Erythroblast (primary cell): Measurements from ENCODE around the gene ARL6IP4.

Source experiments
- GATA1 ChIP-seq: IDR thresholded peaks from 2 replicates; pipeline ENCODE4 v1.6.1; 2011; ENCODE audit warnings: low read depth, mild to moderate bottlenecking, control low read depth, low read length, moderate library complexity
- POLR2A ChIP-seq: IDR thresholded peaks from 2 replicates; pipeline ENCODE4 v1.6.1; 2011; ENCODE audit warnings: mild to moderate bottlenecking, low read length

GRCh38 chr12:123004287-123004686 lies 23.8 kb downstream of the ARL6IP4 start:
- TF ChIP-seq POLR2A (no peak), GATA1 (no peak)
